Measurements from ENCODE around the gene RAB31. TPM values are rescaled to one million over a fixed set of nuclear protein-coding genes. Genes with fewer than 3 reads are reported as not detected.

The RAB31 gene
- total RNA-seq, 1 experiment from 2014 or later, result 9.5 TPM

DNA sequence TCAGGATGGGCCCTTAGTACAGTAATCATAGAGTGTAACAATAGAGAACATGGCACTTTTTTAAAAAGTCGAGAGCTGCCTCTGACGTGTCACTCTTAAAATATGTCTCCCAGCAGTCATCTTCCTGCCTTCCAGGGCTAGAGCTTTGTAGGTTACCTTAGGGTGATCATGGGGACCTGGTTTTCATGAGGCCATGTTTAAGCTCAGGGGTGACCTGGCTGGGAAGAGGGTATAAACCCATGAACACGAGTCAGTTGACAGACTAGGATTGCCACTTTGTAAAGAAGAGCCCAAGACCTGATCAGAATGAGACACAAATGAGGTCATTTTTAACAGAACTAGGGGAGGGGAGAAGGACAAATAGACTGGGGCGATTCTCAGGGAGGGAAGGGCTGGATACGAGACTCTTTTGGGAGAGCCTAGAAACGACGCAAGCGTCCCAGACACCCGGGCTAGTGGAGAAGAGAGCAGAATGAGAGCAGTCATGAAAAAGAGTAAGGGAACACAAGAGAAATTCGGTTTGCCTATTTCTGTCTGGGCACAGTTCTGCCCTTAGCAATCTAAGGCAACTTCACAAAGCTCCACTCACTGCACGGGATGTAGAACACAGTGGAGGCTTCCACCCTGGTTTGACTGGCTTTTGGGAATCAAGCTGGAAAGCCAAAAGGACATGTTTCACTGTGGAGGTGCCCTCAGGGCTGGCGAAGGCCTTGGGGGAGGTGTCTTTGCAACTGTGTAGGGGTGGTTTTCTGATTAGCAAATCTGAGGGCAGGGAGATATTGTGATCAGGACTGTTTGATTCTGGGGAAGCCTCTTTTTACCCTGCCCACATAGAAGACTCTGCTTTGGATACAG is 1.8 kb upstream of the RAB31 start:
- H3K36me3 Mint-ChIP-seq (ENCODE audit: insufficient read depth, unreplicated experiment), result peaks cover 5% of the 10 kb centered on the region
- Histone ChIP-seq H3K4me1 (peaks cover 12% of the 10 kb centered on the region; the same call in 1 of the 2 replicates), H3K27me3 (replicated peaks; ENCODE audit: control insufficient read depth, insufficient read depth, low read length) (no peaks in the 10 kb centered on the region), H3K4me3 (ENCODE audit: low read depth, low read length) (no peak overlapping the region), H3K9me3 (no peaks in the 10 kb centered on the region), H3K36me3 (ENCODE audit: control insufficient read depth, insufficient read depth, low read length) (no peaks in the 10 kb centered on the region)
- TF ChIP-seq, protein P1, sequence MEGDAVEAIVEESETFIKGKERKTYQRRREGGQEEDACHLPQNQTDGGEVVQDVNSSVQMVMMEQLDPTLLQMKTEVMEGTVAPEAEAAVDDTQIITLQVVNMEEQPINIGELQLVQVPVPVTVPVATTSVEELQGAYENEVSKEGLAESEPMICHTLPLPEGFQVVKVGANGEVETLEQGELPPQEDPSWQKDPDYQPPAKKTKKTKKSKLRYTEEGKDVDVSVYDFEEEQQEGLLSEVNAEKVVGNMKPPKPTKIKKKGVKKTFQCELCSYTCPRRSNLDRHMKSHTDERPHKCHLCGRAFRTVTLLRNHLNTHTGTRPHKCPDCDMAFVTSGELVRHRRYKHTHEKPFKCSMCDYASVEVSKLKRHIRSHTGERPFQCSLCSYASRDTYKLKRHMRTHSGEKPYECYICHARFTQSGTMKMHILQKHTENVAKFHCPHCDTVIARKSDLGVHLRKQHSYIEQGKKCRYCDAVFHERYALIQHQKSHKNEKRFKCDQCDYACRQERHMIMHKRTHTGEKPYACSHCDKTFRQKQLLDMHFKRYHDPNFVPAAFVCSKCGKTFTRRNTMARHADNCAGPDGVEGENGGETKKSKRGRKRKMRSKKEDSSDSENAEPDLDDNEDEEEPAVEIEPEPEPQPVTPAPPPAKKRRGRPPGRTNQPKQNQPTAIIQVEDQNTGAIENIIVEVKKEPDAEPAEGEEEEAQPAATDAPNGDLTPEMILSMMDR (IDR thresholded peaks at IDR 0.05; ENCODE audit: insufficient read depth in 1 of 2, low read depth in 1 of 2, low read length in 1 of 2, severe bottlenecking in 1 of 2, unreplicated experiment in 1 of 2), result no peak
- intact Hi-C loops (cut with micrococcal nuclease; ENCODE audit: unreplicated experiment), result loop anchor here (5.0 kb wide), 1 partner anchor 34 kb away; no protein-coding TSS in a partner anchor
- H3K27me3 Mint-ChIP-seq (ENCODE audit: insufficient read depth, unreplicated experiment), result no peaks in the 10 kb centered on the region
- peaks cover 41% of the 10 kb centered on the region for H3K4me1 Mint-ChIP-seq (ENCODE audit: low read depth, unreplicated experiment)
- no peak overlapping the region for H3K27ac Mint-ChIP-seq (ENCODE audit: unreplicated experiment)
- no peak for DNase-seq
- no peaks in the 10 kb centered on the region for H3K9me3 Mint-ChIP-seq (ENCODE audit: unreplicated experiment)
- ChIA-PET POLR2A (no interaction called here), CTCF (no interaction called here)
- H3K4me3 Mint-ChIP-seq (ENCODE audit: unreplicated experiment), result peak overlapping the region; percentile 8
- no TSS peak for BruUV-seq (replicated peaks)

DNA sequence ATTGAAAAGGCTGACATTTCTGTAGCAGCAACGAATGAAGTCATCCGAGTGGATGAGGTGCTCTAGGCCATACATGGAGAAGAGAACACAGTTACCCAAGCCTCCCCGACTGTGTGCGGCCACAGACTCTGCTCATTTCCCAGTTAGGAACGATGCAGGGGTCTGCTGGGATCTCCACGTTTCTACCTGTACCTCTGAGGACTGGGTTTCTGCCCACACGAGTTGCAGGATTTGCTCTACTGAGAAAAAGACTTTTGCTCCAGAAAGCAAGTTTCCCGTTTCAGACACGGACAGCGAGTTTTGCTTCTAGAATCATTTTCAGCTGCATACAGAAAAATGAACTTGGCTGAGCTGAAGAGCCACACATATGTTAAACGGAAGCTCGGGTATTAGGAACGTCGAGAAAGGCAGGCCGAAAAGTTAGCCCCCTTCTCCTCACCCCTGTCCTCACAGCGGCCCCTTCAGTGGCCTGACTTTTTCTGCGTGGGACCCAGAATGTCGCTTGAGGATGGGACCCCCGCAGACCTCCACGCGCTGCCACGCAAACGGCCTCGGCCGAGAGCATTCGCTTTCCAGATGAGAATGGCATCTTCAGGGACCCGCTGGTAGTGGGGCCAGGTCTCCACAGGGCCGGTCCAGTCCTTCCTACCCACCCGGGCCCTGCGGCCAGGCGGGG is 582 bp upstream of the RAB31 start:
- CTCF ChIA-PET, result no interaction called here
- no TSS peak for BruUV-seq (replicated peaks)
- H3K9me3 Mint-ChIP-seq (ENCODE audit: unreplicated experiment), result no peaks in the 10 kb centered on the region

More for the DNA sequence above, 582 bp upstream of the RAB31 start:
- Histone ChIP-seq H3K9me3 (no peaks in the 10 kb centered on the region), H3K4me3 (ENCODE audit: low read depth, low read length) (peak overlapping the region; percentile 94), H3K36me3 (ENCODE audit: control insufficient read depth, insufficient read depth, low read length) (no peaks in the 10 kb centered on the region), H3K4me1 (peaks cover 19% of the 10 kb centered on the region), H3K27me3 (replicated peaks; ENCODE audit: control insufficient read depth, insufficient read depth, low read length) (no peaks in the 10 kb centered on the region)
- intact Hi-C loops (cut with micrococcal nuclease; ENCODE audit: unreplicated experiment), result loop anchor here (5.0 kb wide), 1 partner anchor 35 kb away; no protein-coding TSS in a partner anchor
- H3K4me1 Mint-ChIP-seq (ENCODE audit: low read depth, unreplicated experiment), result peaks cover 41% of the 10 kb centered on the region
- H3K4me3 Mint-ChIP-seq (ENCODE audit: unreplicated experiment), result peak overlapping the region; percentile 78
- no peak for DNase-seq
- H3K27ac Mint-ChIP-seq (ENCODE audit: unreplicated experiment), result no peak overlapping the region
- H3K27me3 Mint-ChIP-seq (ENCODE audit: insufficient read depth, unreplicated experiment), result no peaks in the 10 kb centered on the region
- peaks cover 5% of the 10 kb centered on the region for H3K36me3 Mint-ChIP-seq (ENCODE audit: insufficient read depth, unreplicated experiment)
- POLR2A ChIA-PET, result no interaction called here
- TF ChIP-seq, protein P1 (IDR thresholded peaks at IDR 0.05; ENCODE audit: insufficient read depth in 1 of 2, low read depth in 1 of 2, low read length in 1 of 2, severe bottlenecking in 1 of 2, unreplicated experiment in 1 of 2), result no peak
